ENCODE data around the gene CHST1.

Gene CHST1

DNA sequence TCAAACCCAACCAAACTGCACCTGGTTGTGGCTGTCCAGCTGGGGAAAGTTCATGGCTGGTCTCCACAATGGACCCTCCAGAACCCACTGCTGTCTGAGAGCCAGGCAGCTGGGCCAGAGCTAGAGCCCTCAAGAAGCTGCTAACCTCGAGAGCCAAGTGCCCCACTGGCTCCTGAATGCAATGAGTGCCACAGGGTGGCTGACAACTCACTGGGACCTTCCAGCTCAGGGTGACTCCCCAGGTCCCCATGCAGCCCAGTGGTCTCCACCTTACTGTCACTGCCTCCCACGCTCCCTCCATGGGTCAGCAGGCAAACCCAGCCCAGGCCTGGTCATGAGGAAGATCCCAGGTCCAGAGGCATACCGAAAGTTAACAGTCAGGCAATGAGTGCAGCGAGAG is 8.0 kb upstream of the CHST1 start:
- FAIRE-seq = no peak

- FAIRE-seq = no peak
These were observed 7.2 kb upstream of the CHST1 start for GRCh38 chr11:45672593-45672992.

GRCh38 chr11:45671246-45672171 is 6.1 kb upstream of the CHST1 start:
- no peak for FAIRE-seq

DNA sequence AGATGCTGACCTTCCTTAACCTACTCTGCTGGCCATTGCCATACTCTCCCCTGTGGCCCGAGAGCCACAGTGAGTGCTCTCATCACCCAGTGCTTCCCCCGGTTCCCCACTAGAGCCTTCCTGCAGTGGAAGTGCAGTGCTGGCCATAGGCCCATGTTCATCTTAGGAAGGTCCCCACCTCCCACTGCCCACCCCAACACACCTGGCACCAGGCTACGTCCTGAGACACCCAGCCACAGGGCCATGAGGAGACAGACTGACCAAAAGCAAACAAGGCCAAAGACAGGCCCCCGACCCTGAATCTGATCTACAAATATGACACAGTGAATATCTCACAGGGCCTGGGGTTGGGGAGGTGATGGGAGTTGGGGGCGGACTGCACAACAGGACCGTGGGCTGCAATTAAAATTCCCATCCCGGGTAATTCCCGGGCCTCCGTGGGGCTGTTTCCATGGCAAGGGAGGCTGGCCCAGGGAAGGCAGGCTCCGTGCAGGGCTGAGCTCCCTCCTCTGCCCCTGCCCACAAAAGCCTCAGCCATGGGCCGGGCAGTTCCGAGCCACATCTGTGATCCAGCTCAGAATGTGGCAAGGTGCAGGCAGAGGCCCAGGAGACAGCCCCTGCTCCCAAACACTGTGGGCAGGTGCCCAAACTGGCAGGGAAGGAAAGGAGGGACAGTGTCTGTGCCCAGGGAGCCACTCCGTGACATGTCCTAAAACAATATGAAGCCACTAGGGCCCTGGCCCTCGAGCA is 5.1 kb upstream of the CHST1 start:
- no peak for FAIRE-seq

DNA sequence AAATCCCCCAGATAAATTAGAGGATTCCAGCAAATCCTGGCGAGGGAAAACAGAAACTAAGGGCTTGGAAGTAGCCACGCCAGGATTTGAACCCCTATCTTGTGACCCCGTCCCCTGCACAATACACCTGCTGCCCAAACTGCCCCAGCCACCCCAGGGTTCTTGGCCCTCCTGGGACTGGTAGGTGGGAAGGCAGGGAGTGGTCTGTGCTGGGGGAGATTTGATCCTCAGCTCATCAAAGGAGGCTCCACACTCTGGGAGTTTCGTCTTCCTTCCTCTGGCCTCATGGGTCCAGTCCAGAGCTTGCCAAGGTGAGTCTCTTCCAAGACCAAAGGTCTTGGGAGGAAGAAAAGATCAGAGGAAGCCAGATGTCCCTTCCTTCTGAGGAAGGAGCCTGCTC is 4.5 kb upstream of the CHST1 start:
- FAIRE-seq = no peak

GRCh38 chr11:45669146-45669545 is 3.7 kb upstream of the CHST1 start:
- FAIRE-seq = no peak

DNA sequence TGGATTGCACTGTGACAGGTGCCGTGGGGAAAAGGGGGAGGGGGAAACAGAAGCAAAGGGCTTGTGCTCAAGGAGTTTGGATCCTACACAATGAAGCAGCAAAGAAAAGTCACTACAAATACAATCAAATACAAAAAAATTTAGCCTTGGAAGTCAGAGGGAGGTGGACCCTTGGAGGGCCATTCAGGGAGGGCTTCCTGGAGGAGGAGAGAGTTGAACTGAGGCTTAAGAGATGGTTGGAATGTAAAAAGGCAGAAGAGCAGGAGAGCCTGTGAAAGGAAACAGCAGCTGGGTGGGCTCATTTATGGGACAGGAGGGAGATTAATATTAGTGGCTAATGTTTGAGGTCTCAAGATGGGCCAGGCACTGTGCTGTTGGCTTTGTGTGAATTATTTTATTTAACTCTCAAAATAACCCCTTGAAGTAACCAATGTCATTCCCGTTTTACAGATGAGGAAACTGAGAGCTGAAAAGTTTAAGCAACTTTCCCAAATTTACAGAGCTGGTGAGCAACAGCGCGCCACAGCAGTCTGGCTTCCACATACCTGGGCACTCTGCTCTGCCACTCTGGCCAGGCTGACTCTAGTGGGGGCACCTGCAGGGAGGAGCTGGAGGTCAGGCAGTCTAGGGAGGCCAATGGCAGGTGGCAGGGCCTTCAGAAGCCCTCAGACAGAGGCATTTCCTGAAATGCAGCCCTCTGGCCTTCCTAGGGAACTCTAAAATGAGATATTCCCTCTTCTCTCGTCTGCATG is 2.7 kb upstream of the CHST1 start:
- FAIRE-seq = no peak

- no peak for FAIRE-seq
These were observed 1.5 kb upstream of the CHST1 start for GRCh38 chr11:45666648-45667642.

DNA sequence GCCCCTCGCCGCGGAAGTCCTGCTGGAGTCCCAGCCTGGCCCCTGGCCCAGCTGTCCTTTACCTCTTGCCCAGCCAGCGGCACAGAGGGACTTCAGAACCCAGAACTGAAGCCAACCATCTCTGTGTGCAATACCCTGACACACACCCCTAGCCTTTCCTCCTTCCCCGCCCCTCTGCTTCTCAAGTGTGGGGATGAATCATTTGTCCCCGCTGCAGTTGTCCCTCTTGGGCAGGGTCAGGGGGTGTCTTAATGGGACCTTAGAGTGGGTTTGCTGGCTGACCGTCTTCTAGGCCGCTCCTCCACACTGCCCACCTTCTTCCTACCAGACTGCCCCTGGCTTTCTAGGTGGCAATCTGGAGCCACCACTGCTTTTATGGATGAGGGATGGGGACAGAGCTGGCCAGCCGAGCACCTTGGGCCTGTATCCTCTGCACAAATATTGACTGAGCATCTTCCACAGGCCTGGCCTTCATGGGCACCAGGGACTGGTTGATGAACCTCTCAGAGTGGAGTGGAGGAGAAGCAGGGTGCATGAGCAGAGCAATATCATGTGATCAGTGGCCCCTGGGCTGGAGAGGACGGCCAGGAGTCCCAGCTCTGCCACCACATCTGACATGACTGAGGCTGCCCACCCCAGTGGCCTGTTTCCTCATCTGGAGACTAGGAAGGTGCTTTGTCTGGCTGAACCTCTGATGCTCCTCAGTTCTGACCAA is 668 bp upstream of the CHST1 start:
- no peak for FAIRE-seq

DNA sequence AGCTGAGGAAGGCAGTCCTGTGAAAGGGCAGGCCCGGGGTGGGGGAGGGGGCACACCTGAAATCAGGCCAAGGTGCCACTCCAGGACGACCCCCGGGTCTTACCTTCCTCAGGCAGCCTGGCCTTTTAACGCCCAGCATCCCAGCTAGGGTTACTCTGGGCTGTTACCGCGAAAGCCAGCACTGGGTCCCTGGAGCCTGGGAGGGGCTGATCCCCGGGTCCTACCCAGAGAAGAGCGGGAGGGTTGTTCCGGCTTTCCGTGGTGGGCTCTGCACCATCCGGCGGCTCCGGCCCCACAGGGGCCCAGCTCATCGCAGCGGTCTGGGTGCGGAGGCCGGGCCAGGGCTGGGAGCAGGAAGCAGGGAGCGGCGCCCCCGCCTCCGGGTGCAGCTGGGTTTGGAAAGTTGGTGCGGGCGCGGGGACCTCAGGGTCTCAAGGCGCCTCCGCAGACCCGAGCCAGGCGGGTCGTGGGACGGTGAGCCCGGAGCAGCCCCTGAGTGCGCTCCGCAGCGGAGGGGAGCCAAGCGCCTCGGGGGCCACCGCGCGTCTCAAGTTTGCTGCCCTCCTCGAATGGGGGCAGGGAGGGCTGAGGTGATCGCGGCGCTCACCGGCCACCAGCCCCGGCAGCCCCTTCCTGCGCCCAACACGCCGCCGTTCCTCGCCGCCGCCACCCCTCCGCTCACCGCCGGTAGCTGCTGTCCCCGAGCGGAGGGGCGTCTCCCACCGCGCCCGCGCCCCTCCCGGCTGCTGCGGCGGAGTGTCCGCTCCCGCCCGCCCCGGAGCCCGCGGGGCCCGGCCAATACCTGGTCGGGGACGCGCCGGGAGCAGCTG is 831 bp downstream of the CHST1 start:
- no peak for FAIRE-seq

DNA sequence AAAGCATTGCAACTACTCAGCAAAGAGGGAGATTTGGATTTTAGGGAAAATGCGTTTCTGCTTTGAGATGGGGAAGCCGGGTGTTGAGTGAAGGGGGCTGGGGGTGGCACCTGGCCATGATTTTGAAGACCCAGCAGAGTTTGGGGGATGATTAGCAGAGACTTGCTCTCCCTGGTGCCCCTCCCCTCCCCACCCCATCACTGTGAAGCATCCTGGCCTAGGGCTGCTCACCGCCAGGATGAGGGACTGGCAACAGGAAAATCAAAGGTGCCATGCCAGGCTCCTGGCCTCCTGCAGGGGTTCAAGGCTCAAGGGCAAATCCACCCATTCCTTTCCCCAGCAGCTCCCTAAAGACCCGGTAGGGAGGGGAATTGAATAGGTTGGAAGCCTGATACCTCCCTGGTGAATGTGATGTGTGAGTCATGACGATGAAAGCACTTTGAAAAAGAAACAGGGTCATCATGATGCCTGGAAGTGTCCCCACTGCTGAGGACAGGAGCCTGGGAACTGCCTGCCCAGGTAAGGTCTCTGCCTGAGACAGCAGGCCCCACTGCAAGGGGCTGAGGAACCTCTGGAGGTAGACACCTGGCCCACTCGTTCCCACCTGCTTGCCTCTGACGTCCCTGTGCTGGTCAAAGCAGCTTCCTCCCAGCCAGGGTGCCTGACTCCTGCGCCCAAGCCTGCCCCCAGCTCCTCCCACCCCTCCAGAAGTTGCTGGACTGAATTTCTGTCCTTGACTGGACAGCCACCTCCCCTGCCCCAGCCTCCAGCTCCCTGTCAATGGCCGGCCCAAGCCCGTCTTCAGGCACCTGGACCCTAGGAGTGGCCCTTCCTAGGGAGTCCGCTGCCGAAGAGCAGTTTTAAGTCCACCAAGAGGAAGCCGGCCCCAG is 1.7 kb downstream of the CHST1 start:
- no peak for FAIRE-seq

DNA sequence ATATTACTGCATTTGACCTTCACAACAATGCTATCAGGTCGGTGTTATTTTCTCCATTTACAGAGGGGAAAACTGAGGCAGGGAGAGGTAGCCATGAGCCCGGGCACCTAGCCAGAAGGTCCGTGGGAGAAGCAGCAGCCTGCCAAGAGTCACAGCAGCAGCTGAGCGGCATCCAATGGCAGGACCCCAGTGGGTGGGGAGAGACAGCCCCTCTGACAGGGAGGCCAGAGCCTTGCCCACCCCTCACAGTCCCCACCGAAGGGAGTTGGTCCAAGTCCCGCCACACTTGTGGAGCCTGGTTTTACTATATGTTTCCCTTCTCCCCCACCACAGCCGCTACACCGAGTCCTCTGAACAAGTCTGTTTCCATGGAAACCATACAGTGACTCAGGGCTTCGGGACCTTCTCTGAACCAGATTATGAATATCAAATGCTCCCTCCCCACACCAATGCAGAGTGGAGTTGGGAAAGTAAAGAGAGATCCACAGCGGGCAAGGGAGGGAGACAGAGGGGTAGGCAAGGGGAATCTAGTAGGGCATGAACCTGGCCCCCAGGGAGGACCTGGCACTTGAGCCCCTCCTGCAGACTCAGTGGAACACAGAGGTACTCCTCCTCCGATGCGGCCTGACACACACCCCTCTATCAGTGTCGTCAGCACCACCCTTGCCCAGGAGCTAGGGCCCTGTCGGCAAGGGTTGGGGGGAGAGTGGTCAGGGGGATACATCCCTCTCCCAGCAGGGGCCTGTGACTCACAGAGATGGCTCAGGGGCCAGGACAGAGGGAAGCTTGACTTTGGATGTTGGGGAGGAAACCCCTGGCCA is 2.5 kb downstream of the CHST1 start:
- FAIRE-seq = no peak

DNA sequence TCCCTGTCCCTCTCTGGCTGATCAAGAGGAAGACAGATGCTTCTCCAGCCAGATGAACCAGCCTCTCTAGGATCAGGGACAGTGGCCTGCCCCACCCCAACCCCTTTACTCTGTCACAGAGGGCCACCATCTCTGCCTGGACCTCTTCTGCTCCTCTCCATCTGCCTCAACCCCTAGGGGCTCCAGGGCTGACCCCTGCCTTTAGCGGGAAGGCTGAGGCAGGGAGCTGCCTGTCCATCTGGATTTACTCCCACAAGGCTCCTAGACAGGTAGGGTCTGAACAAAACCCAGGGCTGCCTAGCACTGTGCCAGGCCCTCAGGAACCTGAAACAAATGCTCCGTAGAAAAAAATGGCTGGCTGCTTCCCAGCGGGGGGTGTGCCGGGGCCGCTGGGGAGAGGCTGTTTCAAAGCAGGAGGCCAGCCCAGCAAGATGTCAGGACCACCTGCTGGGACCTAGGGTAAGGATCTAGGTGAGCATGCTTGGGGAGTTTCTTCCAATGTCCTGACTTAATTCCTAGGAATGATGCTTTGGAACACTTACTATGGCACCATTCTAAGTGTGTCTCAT is 3.2 kb downstream of the CHST1 start:
- FAIRE-seq = no peak

DNA sequence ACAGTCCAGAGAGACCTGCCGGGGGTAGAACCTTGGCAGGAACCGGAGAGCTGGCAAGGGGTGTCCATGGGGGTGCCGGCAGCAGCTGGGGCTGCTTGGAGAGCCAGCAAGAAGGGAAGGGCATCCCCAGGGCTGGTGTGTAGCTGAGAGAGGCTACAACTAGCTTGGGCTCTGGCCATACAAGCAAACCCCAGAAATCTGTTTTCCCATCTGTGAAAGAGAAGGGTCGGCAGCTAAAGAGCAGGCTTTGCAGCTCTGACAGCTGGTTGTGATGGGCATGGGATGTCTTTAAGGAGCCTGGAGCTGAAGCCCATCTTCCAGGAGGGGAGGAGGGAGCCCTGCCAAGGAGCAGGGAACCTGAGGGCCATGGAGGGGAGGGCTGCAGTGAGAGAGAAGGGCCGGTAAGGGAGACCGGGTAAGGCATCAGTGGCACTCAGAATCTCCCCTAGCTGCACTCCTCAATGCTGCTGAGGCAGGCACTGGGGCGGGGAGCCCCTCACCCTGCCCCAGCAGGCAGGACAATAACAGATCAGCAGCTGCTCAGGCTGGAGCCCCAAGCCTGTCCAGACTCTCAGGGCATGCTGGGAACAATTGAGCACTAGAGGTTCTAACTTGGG is 3.9 kb downstream of the CHST1 start:
- FAIRE-seq = no peak

DNA sequence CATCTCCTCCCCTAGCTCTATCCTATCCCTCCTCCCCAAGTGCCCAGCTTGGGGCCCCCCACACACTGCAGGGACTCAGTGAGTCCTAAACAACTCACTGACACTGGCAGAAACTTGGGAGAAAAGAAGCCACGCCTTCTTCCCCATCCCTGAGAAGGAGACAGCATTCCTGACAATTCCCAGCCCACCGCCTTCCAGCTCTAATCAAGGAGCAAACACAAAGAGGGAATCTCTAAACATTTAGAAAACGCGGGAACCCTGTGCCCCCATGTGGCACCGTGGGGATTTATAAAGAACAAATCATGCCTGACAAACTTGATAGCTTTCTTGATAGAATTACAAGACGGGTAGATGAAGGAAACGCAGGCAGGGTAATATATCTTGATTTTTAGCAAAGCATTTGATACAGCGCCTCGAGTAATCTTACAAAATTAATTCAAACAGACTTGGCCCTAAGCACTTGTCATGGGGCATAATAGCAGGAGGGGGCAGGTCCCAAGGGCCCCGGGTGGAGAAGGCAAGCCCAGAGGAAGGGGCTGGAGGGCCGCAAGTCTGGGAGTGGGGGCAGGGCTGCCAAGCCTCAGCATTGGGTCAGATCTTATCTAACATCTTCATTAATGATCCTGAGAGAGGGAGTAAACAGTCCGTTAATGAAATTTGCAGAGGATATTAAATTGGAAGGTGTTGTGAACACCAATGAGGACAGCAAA is 4.5 kb downstream of the CHST1 start:
- FAIRE-seq = no peak

- FAIRE-seq = no peak
These were observed 5.6 kb downstream of the CHST1 start for GRCh38 chr11:45659818-45660160.
